GM12878 (cell line): ENCODE data around the gene TMPRSS12.

Experiments used
- BHLHE40 ChIP-seq, 2 experiments: fragments of 450-650 bp in 1 of 2; IDR thresholded peaks; 2 replicates each; pipeline ENCODE4 v1.6.1; 2011 to 2017; ENCODE audit warnings: low read depth in 2 of 2, borderline replicate concordance in 1 of 2, improper control_type of control experiment in 1 of 2, low read length in 1 of 2, mild to moderate bottlenecking in 1 of 2
- EED ChIP-seq: sonication (generic); IDR thresholded peaks from 2 replicates; pipeline ENCODE4 v1.6.1; 2016; ENCODE audit warnings: antibody characterized with exemption, low read depth
- GABPA ChIP-seq: IDR thresholded peaks from 2 replicates; pipeline ENCODE4 v1.6.1; 2014; ENCODE audit warnings: antibody characterized with exemption, low read depth, mild to moderate bottlenecking, inconsistent platforms
- KLF5 ChIP-seq: fragments of 450-650 bp; IDR thresholded peaks from 2 replicates; pipeline ENCODE4 v1.6.1; 2014; ENCODE audit warnings: mild to moderate bottlenecking; ENCODE audit not compliant: partially characterized antibody
- MAX ChIP-seq: IDR thresholded peaks from 2 replicates; pipeline ENCODE4 v1.6.1; 2012; ENCODE audit warnings: low read depth, low read length, improper control_type of control experiment
- MYC ChIP-seq: IDR thresholded peaks from 2 replicates; pipeline ENCODE4 v1.6.1; 2011; ENCODE audit warnings: mild to moderate bottlenecking, low read length, moderate library complexity, inconsistent platforms; ENCODE audit not compliant: insufficient read depth, insufficient replicate concordance, insufficient read length, severe bottlenecking
- POLR2AphosphoS5 ChIP-seq: IDR thresholded peaks from 2 replicates; pipeline ENCODE4 v1.6.1; 2011; ENCODE audit warnings: mild to moderate bottlenecking, low read length, inconsistent platforms
- POU2F2 ChIP-seq: IDR thresholded peaks from 3 replicates; pipeline ENCODE4 v1.6.1; 2011; ENCODE audit warnings: low read depth, mild to moderate bottlenecking, low read length, borderline replicate concordance
- ZNF622 ChIP-seq: fragments of 450-650 bp; IDR thresholded peaks from 2 replicates; pipeline ENCODE4 v1.6.1; 2017; ENCODE audit warnings: mild to moderate bottlenecking, inconsistent platforms
- TF ChIP-seq, protein P1 (sequence below), 3 experiments: IDR thresholded peaks in 2 of 3; conservative IDR thresholded peaks in 1 of 3; 2 replicates each; pipeline ENCODE4 v1.5.1; 2011; ENCODE audit warnings: low read depth in 3 of 3, low read length in 3 of 3, mild to moderate bottlenecking in 3 of 3, control low read depth in 2 of 3, moderate library complexity in 2 of 3, inconsistent platforms in 1 of 3, mixed read lengths in 1 of 3; ENCODE audit not compliant: control insufficient read depth in 2 of 3, insufficient read depth in 1 of 3; ENCODE audit errors: extremely low read depth in 1 of 3
- TF ChIP-seq, protein P2 (sequence below): IDR thresholded peaks from 2 replicates; pipeline ENCODE4 v1.6.1; 2012; ENCODE audit warnings: mild to moderate bottlenecking, low read depth, low read length

DNA sequence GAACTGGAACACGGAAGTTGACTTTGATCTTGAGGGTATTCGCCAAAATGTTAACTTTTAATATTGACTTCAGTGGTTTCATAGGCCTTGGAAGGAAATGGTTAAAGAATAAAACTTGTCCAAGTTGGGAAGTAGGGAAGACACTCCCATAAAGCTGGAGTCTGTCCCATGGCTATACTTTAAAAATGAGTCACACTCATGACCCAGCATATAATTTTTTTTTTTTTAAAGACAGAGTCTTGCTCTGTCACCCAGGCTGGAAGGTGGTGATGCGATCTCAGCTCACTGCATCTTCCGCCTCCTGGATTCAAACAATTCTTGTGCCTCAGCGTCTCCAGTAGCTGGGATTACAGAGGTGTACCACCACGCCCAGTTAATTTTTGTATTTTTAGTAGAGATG lies 19.6 kb downstream of the TMPRSS12 start:
- TF ChIP-seq, protein P1, sequence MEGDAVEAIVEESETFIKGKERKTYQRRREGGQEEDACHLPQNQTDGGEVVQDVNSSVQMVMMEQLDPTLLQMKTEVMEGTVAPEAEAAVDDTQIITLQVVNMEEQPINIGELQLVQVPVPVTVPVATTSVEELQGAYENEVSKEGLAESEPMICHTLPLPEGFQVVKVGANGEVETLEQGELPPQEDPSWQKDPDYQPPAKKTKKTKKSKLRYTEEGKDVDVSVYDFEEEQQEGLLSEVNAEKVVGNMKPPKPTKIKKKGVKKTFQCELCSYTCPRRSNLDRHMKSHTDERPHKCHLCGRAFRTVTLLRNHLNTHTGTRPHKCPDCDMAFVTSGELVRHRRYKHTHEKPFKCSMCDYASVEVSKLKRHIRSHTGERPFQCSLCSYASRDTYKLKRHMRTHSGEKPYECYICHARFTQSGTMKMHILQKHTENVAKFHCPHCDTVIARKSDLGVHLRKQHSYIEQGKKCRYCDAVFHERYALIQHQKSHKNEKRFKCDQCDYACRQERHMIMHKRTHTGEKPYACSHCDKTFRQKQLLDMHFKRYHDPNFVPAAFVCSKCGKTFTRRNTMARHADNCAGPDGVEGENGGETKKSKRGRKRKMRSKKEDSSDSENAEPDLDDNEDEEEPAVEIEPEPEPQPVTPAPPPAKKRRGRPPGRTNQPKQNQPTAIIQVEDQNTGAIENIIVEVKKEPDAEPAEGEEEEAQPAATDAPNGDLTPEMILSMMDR (IDR thresholded peaks at IDR 0.05 in 2 of 3, conservative IDR thresholded peaks at IDR 0.05 in 1 of 3; ENCODE audit: control insufficient read depth in 2 of 3, extremely low read depth in 1 of 3, insufficient read depth in 1 of 3, low read depth in 3 of 3, low read length in 3 of 3) = no peak
- TF ChIP-seq POU2F2 (no peak), POLR2AphosphoS5 (no peak), GABPA (no peak), KLF5 (no peak), BHLHE40 (IDR thresholded peaks at IDR 0.05; ENCODE audit: borderline replicate concordance in 1 of 2, low read depth in 2 of 2, low read length in 1 of 2) (no peak), MAX (no peak), EED (no peak), MYC (no peak), ZNF622 (no peak)
- TF ChIP-seq, protein P2, sequence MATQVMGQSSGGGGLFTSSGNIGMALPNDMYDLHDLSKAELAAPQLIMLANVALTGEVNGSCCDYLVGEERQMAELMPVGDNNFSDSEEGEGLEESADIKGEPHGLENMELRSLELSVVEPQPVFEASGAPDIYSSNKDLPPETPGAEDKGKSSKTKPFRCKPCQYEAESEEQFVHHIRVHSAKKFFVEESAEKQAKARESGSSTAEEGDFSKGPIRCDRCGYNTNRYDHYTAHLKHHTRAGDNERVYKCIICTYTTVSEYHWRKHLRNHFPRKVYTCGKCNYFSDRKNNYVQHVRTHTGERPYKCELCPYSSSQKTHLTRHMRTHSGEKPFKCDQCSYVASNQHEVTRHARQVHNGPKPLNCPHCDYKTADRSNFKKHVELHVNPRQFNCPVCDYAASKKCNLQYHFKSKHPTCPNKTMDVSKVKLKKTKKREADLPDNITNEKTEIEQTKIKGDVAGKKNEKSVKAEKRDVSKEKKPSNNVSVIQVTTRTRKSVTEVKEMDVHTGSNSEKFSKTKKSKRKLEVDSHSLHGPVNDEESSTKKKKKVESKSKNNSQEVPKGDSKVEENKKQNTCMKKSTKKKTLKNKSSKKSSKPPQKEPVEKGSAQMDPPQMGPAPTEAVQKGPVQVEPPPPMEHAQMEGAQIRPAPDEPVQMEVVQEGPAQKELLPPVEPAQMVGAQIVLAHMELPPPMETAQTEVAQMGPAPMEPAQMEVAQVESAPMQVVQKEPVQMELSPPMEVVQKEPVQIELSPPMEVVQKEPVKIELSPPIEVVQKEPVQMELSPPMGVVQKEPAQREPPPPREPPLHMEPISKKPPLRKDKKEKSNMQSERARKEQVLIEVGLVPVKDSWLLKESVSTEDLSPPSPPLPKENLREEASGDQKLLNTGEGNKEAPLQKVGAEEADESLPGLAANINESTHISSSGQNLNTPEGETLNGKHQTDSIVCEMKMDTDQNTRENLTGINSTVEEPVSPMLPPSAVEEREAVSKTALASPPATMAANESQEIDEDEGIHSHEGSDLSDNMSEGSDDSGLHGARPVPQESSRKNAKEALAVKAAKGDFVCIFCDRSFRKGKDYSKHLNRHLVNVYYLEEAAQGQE = no peak
